ENCODE results near the gene EGFR.

DNA sequence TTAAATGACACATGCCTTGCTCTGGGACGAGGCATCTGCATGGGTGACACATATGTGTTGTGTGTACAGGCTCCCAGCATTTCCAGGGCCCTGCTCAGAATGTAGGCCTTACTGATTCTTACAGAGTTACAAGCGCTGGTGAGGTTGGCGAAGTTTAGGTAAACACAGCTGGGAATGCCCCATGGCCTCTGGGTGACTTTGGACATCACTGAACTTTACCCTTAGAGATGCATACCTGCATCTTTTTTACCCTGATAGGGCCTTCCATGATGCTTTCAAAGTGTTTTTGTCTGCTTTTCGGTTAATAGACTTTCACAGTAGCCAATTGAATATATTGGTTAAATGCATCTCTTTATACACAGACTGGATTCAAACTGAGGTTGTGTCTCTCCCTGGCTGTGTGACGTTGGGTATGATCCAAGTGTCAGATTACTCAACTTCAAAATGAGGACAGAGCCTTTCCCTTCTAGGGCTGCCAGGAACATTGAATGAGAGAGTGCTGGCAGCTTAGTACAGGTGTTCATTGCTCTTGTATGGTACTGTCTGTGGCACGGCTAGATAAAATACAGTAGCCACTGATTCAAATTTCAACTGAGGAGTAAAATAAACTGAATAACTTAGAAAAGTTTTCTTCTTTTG, 29.5 kb downstream of the EGFR start:
- TF ChIP-seq, protein P1, sequence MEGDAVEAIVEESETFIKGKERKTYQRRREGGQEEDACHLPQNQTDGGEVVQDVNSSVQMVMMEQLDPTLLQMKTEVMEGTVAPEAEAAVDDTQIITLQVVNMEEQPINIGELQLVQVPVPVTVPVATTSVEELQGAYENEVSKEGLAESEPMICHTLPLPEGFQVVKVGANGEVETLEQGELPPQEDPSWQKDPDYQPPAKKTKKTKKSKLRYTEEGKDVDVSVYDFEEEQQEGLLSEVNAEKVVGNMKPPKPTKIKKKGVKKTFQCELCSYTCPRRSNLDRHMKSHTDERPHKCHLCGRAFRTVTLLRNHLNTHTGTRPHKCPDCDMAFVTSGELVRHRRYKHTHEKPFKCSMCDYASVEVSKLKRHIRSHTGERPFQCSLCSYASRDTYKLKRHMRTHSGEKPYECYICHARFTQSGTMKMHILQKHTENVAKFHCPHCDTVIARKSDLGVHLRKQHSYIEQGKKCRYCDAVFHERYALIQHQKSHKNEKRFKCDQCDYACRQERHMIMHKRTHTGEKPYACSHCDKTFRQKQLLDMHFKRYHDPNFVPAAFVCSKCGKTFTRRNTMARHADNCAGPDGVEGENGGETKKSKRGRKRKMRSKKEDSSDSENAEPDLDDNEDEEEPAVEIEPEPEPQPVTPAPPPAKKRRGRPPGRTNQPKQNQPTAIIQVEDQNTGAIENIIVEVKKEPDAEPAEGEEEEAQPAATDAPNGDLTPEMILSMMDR (conservative IDR thresholded peaks at IDR 0.05 in 1 of 2, IDR thresholded peaks at IDR 0.05 in 1 of 2; ENCODE audit: extremely low read depth in 1 of 2, insufficient read depth in 1 of 2, low read depth in 1 of 2, low read length in 2 of 2): no peak
- TF ChIP-seq EZH2 (IDR thresholded peaks at IDR 0.05; ENCODE audit: borderline replicate concordance, low read length): no peak

All from mammary epithelial cell (primary cell).